Activated T-cell treated with anti-CD3 and anti-CD28 coated beads, Interleukin-2, amount 50 U/mL, for 4 hours (primary cell): ENCODE data around the gene GYS1. TPM values are rescaled to one million over a fixed set of nuclear protein-coding genes. Genes with fewer than 3 reads are reported as not detected.
"Not testable (repeated sequence)": the region's sequence is repeated elsewhere in the genome, so short reads cannot be mapped to it uniquely, and the experiment has no call there.

Source experiments
- ATAC-seq, 2 donors: fragments of 200-7000 bp; cut with Tn5 transposase; one replicate each; pipeline ENCODE4 v1.10.0; 2021
- DNase-seq: peaks from one replicate; pipeline ENCODE4 v3.0.0-alpha.2; 2020
- H3K27me3 Mint-ChIP-seq: one replicate; pipeline ENCODE4 v1.8.0; 2021; ENCODE audit warnings: low read depth, mixed read lengths
- H3K36me3 Mint-ChIP-seq: one replicate; pipeline ENCODE4 v1.8.0; 2022; ENCODE audit warnings: mixed read lengths; ENCODE audit not compliant: insufficient read depth
- H3K4me1 Mint-ChIP-seq: one replicate; pipeline ENCODE4 v1.8.0; 2021; ENCODE audit warnings: low read depth, mixed read lengths
- H3K4me3 Mint-ChIP-seq: one replicate; pipeline ENCODE4 v1.8.0; 2021; ENCODE audit warnings: mild to moderate bottlenecking, moderate library complexity, mixed read lengths
- H3K9me3 Mint-ChIP-seq: one replicate; pipeline ENCODE4 v1.8.0; 2021; ENCODE audit warnings: mixed read lengths
- total RNA-seq, 3 donors: library from RNA; stranded (reverse); gene quantifications; one replicate each; pipeline ENCODE4 v1.2.1, GENCODE V29; 2021

GYS1 gene
- total RNA-seq, 3 donors from 2014 or later: 34.5 to 41.1 (median 35.5) TPM

- no peaks in the 10 kb centered on the region for H3K9me3 Mint-ChIP-seq
- DNase-seq (no peak), ATAC-seq (no peak)
- no peak overlapping the region for H3K4me3 Mint-ChIP-seq
- no peaks in the 10 kb centered on the region for H3K36me3 Mint-ChIP-seq
- H3K27me3 Mint-ChIP-seq: peaks cover 3% of the 10 kb centered on the region
- H3K4me1 Mint-ChIP-seq: peaks cover 18% of the 10 kb centered on the region
These were observed 29.0 kb upstream of the GYS1 start for GRCh38 chr19:49022116-49022515.

GRCh38 chr19:49020931-49021895, 28.1 kb upstream of the GYS1 start:
- H3K4me1 Mint-ChIP-seq: peaks cover 18% of the 10 kb centered on the region
- no peaks in the 10 kb centered on the region for H3K36me3 Mint-ChIP-seq
- H3K9me3 Mint-ChIP-seq: no peaks in the 10 kb centered on the region
- ATAC-seq (no peak), DNase-seq (no peak)
- H3K27me3 Mint-ChIP-seq: peaks cover 3% of the 10 kb centered on the region
- no peak overlapping the region for H3K4me3 Mint-ChIP-seq

- no peaks in the 10 kb centered on the region for H3K9me3 Mint-ChIP-seq
- DNase-seq (no peak), ATAC-seq (no peak)
- H3K36me3 Mint-ChIP-seq: peaks cover 2% of the 10 kb centered on the region
- peaks cover 3% of the 10 kb centered on the region for H3K27me3 Mint-ChIP-seq
- H3K4me1 Mint-ChIP-seq: peaks cover 18% of the 10 kb centered on the region
- H3K4me3 Mint-ChIP-seq: no peak overlapping the region
These were observed 27.2 kb upstream of the GYS1 start for GRCh38 chr19:49020342-49020741.

DNA sequence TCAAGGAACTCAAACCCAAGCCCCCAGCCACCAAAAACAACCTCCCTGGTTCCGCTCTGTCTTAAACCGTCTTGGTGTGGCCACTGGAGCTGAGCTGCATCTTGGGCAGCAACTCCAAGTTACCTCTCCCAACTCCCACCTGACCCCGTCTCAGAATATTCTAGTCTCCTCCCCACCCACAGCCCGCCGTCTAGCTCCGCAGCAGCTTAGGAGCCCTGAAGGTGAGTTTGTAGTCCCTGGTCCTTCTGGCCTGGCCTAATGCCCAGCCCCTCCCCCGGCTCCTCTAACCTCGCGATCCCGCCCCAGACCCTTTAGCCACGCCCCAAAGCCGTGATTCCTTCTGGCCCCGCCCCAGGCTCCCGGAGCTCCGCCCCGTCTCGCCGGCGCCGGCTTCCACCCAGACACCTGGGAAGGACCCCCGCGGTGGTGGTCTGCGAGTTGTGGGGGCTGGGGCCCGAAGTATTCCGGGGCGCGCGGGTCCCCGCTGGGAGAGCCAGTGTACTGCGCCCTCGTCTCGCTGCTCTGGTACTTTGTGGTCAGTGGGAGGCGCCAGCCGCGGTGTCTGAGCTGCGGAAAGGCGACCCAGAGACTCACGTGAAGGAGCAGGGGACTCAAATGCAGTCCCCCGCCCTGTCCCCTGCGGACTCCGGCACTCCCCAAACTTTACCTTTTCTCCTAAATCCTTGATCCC, 26.3 kb upstream of the GYS1 start:
- Mint-ChIP-seq H3K4me1 (peaks cover 18% of the 10 kb centered on the region), H3K27me3 (peaks cover 3% of the 10 kb centered on the region), H3K4me3 (peak overlapping the region; percentile 77), H3K9me3 (no peaks in the 10 kb centered on the region), H3K36me3 (peaks cover 2% of the 10 kb centered on the region)
- DNase-seq: peak; percentile 65
- peak; percentile 38 to 59 for ATAC-seq

- not testable (repeated sequence) for DNase-seq, ATAC-seq
These were observed 25.5 kb upstream of the GYS1 start for GRCh38 chr19:49018388-49019241.

GRCh38 chr19:49017666-49018351, 24.7 kb upstream of the GYS1 start:
- Mint-ChIP-seq H3K4me3 (peak overlapping the region; percentile 77), H3K9me3 (no peaks in the 10 kb centered on the region), H3K4me1 (peaks cover 18% of the 10 kb centered on the region), H3K27me3 (peaks cover 3% of the 10 kb centered on the region), H3K36me3 (peaks cover 5% of the 10 kb centered on the region)
- peak; percentile 57 for DNase-seq
- peak; percentile 85 to 88 for ATAC-seq

More at GRCh38 chr19:49018388-49019241, 25.5 kb upstream of the GYS1 start:
- H3K4me1 Mint-ChIP-seq: peaks cover 18% of the 10 kb centered on the region
- not testable (repeated sequence) for H3K27me3 Mint-ChIP-seq, H3K9me3 Mint-ChIP-seq, H3K36me3 Mint-ChIP-seq
- H3K4me3 Mint-ChIP-seq: peak overlapping the region; percentile 77

DNA sequence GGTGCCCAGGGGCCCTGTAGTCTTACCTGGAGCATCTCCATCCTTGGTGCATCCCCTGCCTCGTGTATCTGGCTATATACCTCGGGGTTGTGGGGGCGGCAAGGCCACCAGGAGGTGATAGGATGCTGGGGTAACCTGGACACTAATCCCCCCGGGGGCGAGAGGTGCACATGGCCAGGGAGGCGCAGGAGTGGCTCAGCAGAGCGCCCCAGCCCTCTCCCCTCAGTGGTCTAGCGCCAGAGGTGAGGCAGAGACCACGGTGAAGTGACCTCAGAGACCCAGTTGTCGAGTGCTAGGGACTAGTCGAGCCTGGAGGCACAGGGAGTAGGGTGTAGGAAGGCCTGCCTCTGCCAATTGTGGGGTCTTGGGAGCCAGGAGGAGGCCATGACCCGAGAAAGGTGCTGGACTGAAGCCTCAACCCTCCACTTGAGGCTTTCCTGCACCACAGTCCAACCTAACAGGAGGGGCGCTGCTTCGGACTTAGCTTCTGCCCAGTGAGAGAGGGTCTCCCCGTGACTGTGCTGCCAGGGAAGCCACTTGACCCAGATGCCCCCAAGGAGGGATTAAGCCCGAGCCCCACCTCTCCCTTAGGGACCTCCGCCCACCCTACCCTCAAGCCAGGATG, 24.0 kb upstream of the GYS1 start, which contains the start of gene LHB:
LHB (minus strand) TSS at position 51 of the 625 bp plus-strand sequence; CDS start at position 41, 10 bp downstream.
- no peak for DNase-seq
- Mint-ChIP-seq H3K27me3 (peaks cover 3% of the 10 kb centered on the region), H3K4me1 (peaks cover 18% of the 10 kb centered on the region), H3K9me3 (no peaks in the 10 kb centered on the region), H3K4me3 (peak within 1 kb of the TSS; percentile 77), H3K36me3 (peaks cover 5% of the 10 kb centered on the region)
- ATAC-seq: no peak

DNA sequence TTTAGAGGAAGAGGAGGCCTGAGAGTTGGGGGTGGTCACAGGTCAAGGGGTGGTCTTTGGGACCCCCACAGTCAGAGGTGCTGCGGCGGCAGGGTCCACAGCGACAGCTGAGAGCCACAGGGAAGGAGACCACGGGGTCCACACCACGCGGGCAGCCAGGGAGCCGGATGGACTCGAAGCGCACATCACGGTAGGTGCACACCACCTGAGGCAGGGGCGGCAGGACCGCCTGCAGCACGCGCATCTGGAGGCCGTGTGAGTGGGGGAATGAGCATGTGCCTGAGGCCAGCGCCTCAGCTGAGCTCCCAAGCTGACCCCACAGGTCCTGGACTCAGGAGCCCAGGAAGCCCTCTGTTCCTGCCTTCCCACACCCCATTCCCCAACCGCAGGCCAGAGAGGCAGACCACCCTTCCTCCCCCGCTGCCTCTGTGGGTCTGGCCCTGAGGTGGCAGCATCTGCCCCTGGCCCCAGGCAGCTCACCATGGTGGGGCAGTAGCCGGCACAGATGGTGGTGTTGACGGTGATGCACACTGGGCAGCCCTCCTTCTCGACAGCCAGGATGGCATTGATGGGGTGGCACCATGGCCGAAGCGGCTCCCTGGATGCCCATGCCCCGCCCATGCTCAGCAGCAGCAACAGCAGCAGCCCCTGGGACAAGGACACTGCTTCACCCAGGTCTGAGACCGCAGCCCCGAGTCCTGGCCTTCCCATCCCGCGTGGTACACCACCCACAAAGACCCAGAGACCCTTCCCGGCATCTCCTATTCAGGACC, 23.1 kb upstream of the GYS1 start:
- no peak for ATAC-seq
- no peak for DNase-seq
- Mint-ChIP-seq H3K4me1 (peaks cover 17% of the 10 kb centered on the region), H3K36me3 (peaks cover 5% of the 10 kb centered on the region), H3K4me3 (no peak overlapping the region), H3K9me3 (no peaks in the 10 kb centered on the region), H3K27me3 (peaks cover 3% of the 10 kb centered on the region)

- ATAC-seq (no peak), DNase-seq (no peak)
- Mint-ChIP-seq H3K9me3 (no peaks in the 10 kb centered on the region), H3K36me3 (peaks cover 8% of the 10 kb centered on the region), H3K4me3 (no peak overlapping the region), H3K4me1 (peaks cover 10% of the 10 kb centered on the region), H3K27me3 (peaks cover 3% of the 10 kb centered on the region)
These were observed 21.8 kb upstream of the GYS1 start for GRCh38 chr19:49014870-49015255.

DNA sequence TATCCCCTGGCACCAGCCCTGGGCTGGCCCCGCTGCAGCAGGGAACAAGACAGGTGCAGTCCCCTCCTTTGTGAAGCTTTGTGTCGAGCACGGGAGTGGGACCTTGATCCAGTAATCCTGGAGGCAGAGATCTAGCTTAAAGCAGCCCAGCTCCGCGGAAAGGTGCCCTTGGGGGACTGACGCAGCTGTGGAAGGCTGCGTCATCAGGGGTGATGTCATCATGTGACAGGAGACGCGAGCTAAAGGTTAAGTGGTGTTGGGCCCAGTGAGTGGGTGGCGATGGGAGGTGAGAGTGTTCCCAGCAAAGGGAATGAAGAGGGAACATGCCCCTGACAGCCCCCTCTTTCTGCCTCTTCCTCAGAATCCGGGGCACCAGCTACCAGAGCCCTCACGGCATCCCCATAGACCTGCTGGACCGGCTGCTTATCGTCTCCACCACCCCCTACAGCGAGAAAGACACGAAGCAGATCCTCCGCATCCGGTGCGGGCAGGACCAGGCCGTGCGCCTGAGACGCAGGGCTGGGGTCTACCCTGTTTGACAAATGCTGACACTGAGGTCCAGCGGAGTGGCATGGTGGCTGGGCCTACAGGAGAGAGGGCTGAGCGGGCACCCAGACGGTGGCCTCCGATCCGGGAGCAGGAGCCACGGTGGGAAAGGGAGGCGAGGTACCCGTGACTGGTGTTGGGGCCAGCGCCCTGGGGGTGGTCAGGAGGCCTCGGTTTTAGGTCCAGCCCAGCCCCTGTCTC, 21.2 kb upstream of the GYS1 start:
- no peak for DNase-seq
- no peak for ATAC-seq
- H3K4me3 Mint-ChIP-seq: no peak overlapping the region
- H3K27me3 Mint-ChIP-seq: no peaks in the 10 kb centered on the region
- H3K9me3 Mint-ChIP-seq: no peaks in the 10 kb centered on the region
- H3K4me1 Mint-ChIP-seq: peaks cover 9% of the 10 kb centered on the region
- H3K36me3 Mint-ChIP-seq: peaks cover 8% of the 10 kb centered on the region

DNA sequence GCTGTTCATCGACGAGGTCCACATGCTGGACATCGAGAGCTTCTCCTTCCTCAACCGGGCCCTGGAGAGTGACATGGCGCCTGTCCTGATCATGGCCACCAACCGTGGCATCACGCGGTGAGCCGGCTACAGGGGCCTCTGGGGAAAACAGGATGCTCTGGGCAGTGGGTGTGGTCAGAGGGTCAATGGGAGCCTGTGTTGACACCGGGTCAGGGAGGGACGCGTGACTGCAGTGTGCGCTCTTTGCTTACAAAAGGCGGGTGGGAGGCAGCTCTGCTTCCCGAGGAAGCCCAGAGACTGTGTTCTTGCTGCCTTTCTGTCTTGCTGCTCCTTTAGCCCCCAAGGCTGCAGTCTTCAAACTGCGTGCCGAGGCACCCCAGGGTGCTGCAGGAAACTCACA, 18.1 kb upstream of the GYS1 start:
- DNase-seq (no peak), ATAC-seq (no peak)
- Mint-ChIP-seq H3K4me1 (no peaks in the 10 kb centered on the region), H3K4me3 (no peak overlapping the region), H3K9me3 (no peaks in the 10 kb centered on the region), H3K36me3 (peaks cover 8% of the 10 kb centered on the region), H3K27me3 (no peaks in the 10 kb centered on the region)

DNA sequence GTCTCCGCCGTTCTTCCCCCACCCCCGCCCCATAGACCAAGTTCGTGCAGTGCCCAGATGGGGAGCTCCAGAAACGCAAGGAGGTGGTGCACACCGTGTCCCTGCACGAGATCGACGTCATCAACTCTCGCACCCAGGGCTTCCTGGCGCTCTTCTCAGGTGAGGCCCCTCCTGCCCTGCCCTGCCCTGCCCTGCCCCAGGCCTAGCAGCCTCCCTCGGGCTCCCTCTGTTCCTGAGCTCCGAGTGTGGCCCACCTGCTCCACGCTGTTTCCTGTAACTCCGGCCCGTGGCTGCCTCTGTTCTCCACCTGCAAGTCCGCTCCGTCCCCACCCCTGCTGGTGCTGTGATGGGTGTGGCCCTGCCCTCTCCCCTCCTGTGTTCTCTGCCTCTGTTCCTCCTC, 17.3 kb upstream of the GYS1 start:
- no peaks in the 10 kb centered on the region for H3K4me1 Mint-ChIP-seq
- H3K9me3 Mint-ChIP-seq: no peaks in the 10 kb centered on the region
- no peak for DNase-seq
- ATAC-seq: no peak
- H3K4me3 Mint-ChIP-seq: no peak overlapping the region
- no peaks in the 10 kb centered on the region for H3K27me3 Mint-ChIP-seq
- H3K36me3 Mint-ChIP-seq: peaks cover 7% of the 10 kb centered on the region
